Stomach (tissue), 9 donors: ENCODE measurements around the gene AMPD2. TPM values are rescaled to one million over a fixed set of nuclear protein-coding genes. Genes with fewer than 3 reads are reported as not detected.

Experiments
- DNase-seq, 2 donors: peaks; one replicate each; pipeline versions ENCODE4 v3.0.0 to v3.0.0-alpha.2; 2013 to 2019
- H3K27ac ChIP-seq, 5 donors: fragments of 200-600 bp in 4 of 5; sonication (generic) in 4 of 5; one replicate each; pipeline ENCODE4 v1.5.1; 2013 to 2019; ENCODE audit warnings: mild to moderate bottlenecking in 1 of 5, moderate library complexity in 1 of 5
- H3K27me3 ChIP-seq, 3 donors: fragments of 200-600 bp; sonication (generic); one replicate each; pipeline ENCODE4 v1.5.1; 2017 to 2019; ENCODE audit warnings: mixed run types in 1 of 3
- H3K36me3 ChIP-seq, 4 donors: fragments of 200-600 bp; sonication (generic); 1 replicate in 3 of 4; 2 replicates in 1 of 4; pipeline ENCODE4 v1.5.1; 2016 to 2019
- H3K4me1 ChIP-seq, 4 donors: fragments of 200-600 bp; sonication (generic); one replicate each; pipeline ENCODE4 v1.5.1; 2016 to 2019
- H3K4me3 ChIP-seq, 4 donors: fragments of 200-600 bp; sonication (generic) in 3 of 4; one replicate each; pipeline ENCODE4 v1.5.1; 2016 to 2019; ENCODE audit warnings: mild to moderate bottlenecking in 1 of 4
- H3K9me3 ChIP-seq, 4 donors: fragments of 200-600 bp; sonication (generic); one replicate each; pipeline ENCODE4 v1.5.1; 2016 to 2019
- EP300 ChIP-seq: sonication (generic); formaldehyde crosslinking; IDR thresholded peaks from one replicate; pipeline ENCODE4 v1.6.1; 2017; ENCODE audit warnings: antibody characterized with exemption
- POLR2A ChIP-seq, 4 donors: fragments of 450-650 bp; IDR thresholded peaks; one replicate each; pipeline ENCODE4 v1.6.1; 2016; ENCODE audit warnings: antibody characterized with exemption in 4 of 4, control low read depth in 2 of 4, mild to moderate bottlenecking in 1 of 4, moderate library complexity in 1 of 4
- POLR2AphosphoS5 ChIP-seq, 3 donors: sonication (generic); formaldehyde crosslinking; IDR thresholded peaks; one replicate each; pipeline ENCODE4 v1.6.1; 2016; ENCODE audit warnings: antibody characterized with exemption in 3 of 3
- WGBS, 5 donors: extraction: QIAGEN DNeasy Blood & Tissue Kit in 3 of 5; methylation state at CpG; one replicate each; pipeline versions ENCODE4 v1.1.5 to v1.1.7; 2013 to 2018; 5-methylcytosine and 5-hydroxymethylcytosine counted together
- intact Hi-C: fragments of 100-400 bp; cut with DNase I; formaldehyde crosslinking; loops from one replicate; pipeline ENCODE4 v1.15.1; 2023; ENCODE audit warnings: low total_unique reads
- polyA plus RNA-seq, 3 donors: library from polyadenylated mRNA; stranded (reverse); fragments of 200-250 nt; gene quantifications; one replicate each; pipeline ENCODE4 v1.2.3, GENCODE V29; 2013
- total RNA-seq, 5 donors: library from RNA; depleted of rRNA; stranded (reverse); fragments of >200 nt; gene quantifications; one replicate each; pipeline versions ENCODE4 v1.1.0 to v1.2.3, GENCODE V29; 2014 to 2016
- TF ChIP-seq, protein P1 (sequence below), 7 experiments: fragments of 450-650 bp in 4 of 7; fragments of 200-600 bp in 3 of 7; sonication (generic) in 3 of 7; IDR thresholded peaks; one replicate each; pipeline ENCODE4 v1.5.1; 2016 to 2019; ENCODE audit warnings: antibody characterized with exemption in 7 of 7, control low read depth in 2 of 7, mild to moderate bottlenecking in 1 of 7
- donor health status: healthy with polysubstance abuse.
- donor health status: Bipolar disorder and iron deficiency.
- donor health status: healthy.

The AMPD2 gene
- total and polyA plus RNA-seq, 8 donors: 16.1 to 364 (median 72.0) TPM

DNA sequence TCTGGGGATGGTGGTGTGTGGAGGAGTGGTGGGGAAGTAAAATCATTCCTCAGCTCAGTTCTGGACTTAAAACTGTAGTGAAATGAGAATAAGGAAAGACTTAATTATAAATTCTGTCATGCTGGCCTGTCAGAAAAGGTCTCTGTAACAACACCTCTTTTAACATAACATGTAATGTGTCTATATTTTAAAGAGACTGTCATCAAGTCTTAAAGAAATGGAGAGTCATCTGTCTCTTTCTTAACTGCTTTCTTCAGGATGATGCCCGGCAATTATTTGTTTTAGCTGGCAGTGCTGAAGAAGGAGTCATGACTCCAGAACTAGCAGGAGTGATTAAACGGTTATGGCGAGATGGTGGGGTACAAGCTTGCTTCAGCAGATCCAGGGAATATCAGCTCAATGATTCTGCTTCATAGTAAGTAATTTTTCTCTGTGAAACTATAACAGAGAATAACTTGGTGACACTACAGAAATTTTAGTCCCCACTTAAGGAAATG lies 40.6 kb upstream of the AMPD2 start:
- no peak for DNase-seq
- H3K27ac ChIP-seq: peak overlapping the region in 3 of 5 donors; percentile 31 to 67 (median 64)
- peaks cover 0 to 21% (median 10%) of the 10 kb centered on the region in 4 donors for H3K4me1 ChIP-seq
- no peak for TF ChIP-seq EP300
- TF ChIP-seq, protein P1, sequence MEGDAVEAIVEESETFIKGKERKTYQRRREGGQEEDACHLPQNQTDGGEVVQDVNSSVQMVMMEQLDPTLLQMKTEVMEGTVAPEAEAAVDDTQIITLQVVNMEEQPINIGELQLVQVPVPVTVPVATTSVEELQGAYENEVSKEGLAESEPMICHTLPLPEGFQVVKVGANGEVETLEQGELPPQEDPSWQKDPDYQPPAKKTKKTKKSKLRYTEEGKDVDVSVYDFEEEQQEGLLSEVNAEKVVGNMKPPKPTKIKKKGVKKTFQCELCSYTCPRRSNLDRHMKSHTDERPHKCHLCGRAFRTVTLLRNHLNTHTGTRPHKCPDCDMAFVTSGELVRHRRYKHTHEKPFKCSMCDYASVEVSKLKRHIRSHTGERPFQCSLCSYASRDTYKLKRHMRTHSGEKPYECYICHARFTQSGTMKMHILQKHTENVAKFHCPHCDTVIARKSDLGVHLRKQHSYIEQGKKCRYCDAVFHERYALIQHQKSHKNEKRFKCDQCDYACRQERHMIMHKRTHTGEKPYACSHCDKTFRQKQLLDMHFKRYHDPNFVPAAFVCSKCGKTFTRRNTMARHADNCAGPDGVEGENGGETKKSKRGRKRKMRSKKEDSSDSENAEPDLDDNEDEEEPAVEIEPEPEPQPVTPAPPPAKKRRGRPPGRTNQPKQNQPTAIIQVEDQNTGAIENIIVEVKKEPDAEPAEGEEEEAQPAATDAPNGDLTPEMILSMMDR (IDR thresholded peaks at IDR 0.05): no peak
- TF ChIP-seq POLR2AphosphoS5 (IDR thresholded peaks at IDR 0.05): no peak
- TF ChIP-seq POLR2A (IDR thresholded peaks at IDR 0.05): no peak
- H3K27me3 ChIP-seq: no peaks in the 10 kb centered on the region
- peaks cover 0 to 88% (median 82%) of the 10 kb centered on the region in 4 donors for H3K36me3 ChIP-seq
- no peaks in the 10 kb centered on the region for H3K9me3 ChIP-seq
- 60 to 76% (median 69%) methylated on average over 3 of the region's 3 CpGs for WGBS, 5 donors
- intact Hi-C loops: no loop called here
- H3K4me3 ChIP-seq: no peak overlapping the region

DNA sequence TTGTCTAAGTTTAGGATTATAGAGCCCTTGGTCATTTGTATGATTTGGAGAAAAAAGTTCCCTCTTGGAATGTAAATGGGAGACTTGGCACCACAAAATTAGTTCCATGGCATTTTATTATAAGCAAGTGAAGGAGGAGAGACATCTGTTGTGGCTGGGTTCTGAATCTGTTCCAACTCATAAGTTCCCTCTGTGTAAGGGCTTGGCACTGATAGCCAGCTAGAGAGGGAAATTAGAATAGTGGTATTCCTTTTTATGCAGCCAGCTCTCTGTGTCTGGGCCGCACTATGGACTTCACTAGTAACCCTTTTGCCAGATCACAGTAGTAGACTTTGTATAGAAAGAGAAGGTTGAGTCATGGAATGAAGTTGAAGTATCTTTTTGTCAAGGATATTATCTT lies 40.1 kb upstream of the AMPD2 start:
- Histone ChIP-seq H3K4me3 (no peak overlapping the region), H3K36me3 (peaks cover 0 to 91% (median 85%) of the 10 kb centered on the region in 4 donors), H3K27ac (peak overlapping the region in 2 of 5 donors; percentile 64 to 67), H3K27me3 (no peaks in the 10 kb centered on the region), H3K4me1 (peaks cover 0 to 19% (median 7%) of the 10 kb centered on the region in 4 donors), H3K9me3 (no peaks in the 10 kb centered on the region)
- DNase-seq: peak in 1 of 2 donors; percentile 59
- TF ChIP-seq POLR2AphosphoS5 (IDR thresholded peaks at IDR 0.05) (no peak), POLR2A (IDR thresholded peaks at IDR 0.05) (no peak), EP300 (no peak)
- intact Hi-C loops: no loop called here
- 73 to 91% (median 81%) methylated on average over 1 of the region's 1 CpG for WGBS, 5 donors

DNA sequence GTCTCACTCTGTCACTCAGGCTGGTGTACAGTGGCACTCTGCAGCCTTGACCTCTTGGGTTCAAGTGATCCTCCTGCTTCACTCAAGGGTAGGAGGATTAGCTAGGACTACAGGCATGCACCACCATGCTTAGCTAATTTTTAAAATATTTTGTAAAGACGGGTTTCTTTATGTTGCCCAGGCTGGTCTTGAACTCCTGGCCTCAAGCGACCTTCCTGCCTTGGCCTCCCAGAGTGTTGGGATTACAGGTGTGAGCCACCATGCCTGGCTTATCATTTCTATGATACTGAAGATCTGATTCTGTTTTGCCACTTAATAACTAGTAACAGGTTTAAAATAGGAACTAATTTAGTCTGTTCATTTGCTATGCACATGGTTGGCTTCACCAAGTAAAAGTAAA lies 37.6 kb upstream of the AMPD2 start:
- TF ChIP-seq EP300 (no peak), POLR2A (IDR thresholded peaks at IDR 0.05) (no peak), POLR2AphosphoS5 (IDR thresholded peaks at IDR 0.05) (no peak)
- TF ChIP-seq, protein P1 (IDR thresholded peaks at IDR 0.05): no peak
- 89 to 97% (median 94%) methylated on average over 2 of the region's 2 CpGs for WGBS, 5 donors
- Histone ChIP-seq H3K27me3 (no peaks in the 10 kb centered on the region), H3K27ac (no peak overlapping the region), H3K4me1 (peaks cover 0 to 19% (median 4%) of the 10 kb centered on the region in 4 donors), H3K9me3 (no peaks in the 10 kb centered on the region), H3K36me3 (peaks cover 6 to 94% (median 90%) of the 10 kb centered on the region in 4 donors), H3K4me3 (no peak overlapping the region)
- DNase-seq: no peak
- intact Hi-C loops: no loop called here

DNA sequence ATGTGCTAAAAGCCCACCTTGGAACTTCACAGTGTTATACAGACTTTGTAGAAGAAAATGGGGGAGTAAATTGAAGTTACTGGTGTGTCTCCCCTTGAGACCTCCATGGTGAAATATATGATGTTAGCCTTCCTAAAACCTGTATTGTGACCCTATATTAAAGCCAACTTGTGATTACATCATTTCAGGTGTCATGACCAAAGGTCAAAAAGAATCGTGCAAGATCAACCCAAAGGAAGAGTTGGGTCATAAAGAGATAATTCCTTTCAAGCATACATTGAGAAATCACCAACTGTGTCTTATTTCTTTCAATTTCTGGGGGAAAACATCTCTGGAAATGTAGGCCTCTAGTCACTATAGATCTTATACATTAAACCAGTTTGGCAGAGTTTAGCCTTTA lies 34.9 kb upstream of the AMPD2 start:
- peaks cover 9 to 100% (median 98%) of the 10 kb centered on the region in 4 donors for H3K36me3 ChIP-seq
- peaks cover 0 to 6% (median under 1%) of the 10 kb centered on the region in 4 donors for H3K4me1 ChIP-seq
- DNase-seq: no peak
- no peak overlapping the region for H3K27ac ChIP-seq
- no peaks in the 10 kb centered on the region for H3K27me3 ChIP-seq
- H3K4me3 ChIP-seq: no peak overlapping the region
- intact Hi-C loops: no loop called here
- WGBS, 5 donors: 56 to 74% (median 64%) methylated on average over 1 of the region's 1 CpG
- H3K9me3 ChIP-seq: no peaks in the 10 kb centered on the region
- TF ChIP-seq POLR2A (IDR thresholded peaks at IDR 0.05) (no peak), POLR2AphosphoS5 (IDR thresholded peaks at IDR 0.05) (no peak), EP300 (no peak)
- TF ChIP-seq, protein P1 (IDR thresholded peaks at IDR 0.05): no peak

DNA sequence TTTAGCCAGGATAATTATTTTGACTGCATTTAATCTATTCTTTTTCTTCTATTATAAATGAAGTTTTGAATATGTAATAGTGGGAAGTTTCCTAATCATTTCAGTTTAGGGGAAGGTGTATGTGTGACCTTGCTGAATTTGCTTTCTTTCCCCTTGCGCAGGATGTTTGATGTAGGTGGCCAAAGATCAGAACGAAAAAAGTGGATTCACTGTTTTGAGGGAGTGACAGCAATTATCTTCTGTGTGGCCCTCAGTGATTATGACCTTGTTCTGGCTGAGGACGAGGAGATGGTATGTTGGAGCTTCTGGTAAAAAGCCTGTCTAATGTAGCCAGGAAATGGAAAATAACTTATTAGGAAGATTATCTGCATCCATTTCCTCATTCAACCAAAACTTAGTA lies 33.6 kb upstream of the AMPD2 start:
- no peak overlapping the region for H3K4me3 ChIP-seq
- H3K9me3 ChIP-seq: no peaks in the 10 kb centered on the region
- H3K4me1 ChIP-seq: peaks cover 0 to 6% (median 0%) of the 10 kb centered on the region in 4 donors
- 83 to 100% (median 93%) methylated on average over 3 of the region's 3 CpGs for WGBS, 5 donors
- intact Hi-C loops: no loop called here
- H3K27ac ChIP-seq: no peak overlapping the region
- TF ChIP-seq POLR2A (IDR thresholded peaks at IDR 0.05) (no peak), EP300 (no peak), POLR2AphosphoS5 (IDR thresholded peaks at IDR 0.05) (no peak)
- TF ChIP-seq, protein P1 (IDR thresholded peaks at IDR 0.05): no peak
- DNase-seq: no peak
- no peaks in the 10 kb centered on the region for H3K27me3 ChIP-seq
- peaks cover 9 to 100% (median 98%) of the 10 kb centered on the region in 4 donors for H3K36me3 ChIP-seq
